NCI-H1417 treated with DMSO at 0.1 percent for 48 hours (cell line): ENCODE measurements around the gene INPP5A.
"Not testable (repeated sequence)": the region's sequence is repeated elsewhere in the genome, so short reads cannot be mapped to it uniquely, and the experiment has no call there.

Experiments
- DNase-seq: peaks from one replicate; lab custom pipeline; 2025; lab: John Stamatoyannopoulos, UW

INPP5A gene

DNA sequence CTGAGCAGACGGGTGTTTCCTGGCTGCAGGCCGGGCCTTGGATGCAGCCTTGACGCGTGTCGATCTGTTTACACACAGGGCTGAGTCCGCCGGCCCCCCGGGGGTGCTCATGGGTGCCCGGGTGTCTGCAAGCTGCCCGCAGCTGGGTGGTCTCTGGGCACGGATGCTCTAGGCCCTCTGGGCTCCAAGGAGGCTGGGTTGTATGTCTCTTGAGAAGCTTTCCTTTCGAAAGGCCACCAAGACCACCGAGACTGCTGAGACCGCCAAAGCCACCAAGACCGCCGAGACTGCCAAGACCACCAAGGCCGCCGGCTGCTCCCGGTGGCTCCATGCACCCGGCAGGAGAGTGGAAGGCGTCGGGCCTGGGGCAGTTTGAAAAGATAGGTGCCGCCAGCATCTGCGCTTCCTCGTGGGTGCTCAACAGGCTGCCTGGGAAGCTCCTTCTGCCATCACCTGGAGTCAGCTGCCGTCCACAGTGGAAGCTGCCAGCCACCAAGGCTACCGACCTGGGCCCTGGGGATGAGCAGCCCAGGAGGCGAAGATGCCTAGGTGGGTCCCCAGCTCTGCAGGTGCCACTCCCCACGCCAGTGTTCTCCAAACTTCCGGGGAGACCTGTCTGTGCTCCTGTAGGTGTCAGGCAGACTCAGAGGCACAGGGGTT lies 121.1 kb downstream of the INPP5A start:
- DNase-seq, result no peak

DNA sequence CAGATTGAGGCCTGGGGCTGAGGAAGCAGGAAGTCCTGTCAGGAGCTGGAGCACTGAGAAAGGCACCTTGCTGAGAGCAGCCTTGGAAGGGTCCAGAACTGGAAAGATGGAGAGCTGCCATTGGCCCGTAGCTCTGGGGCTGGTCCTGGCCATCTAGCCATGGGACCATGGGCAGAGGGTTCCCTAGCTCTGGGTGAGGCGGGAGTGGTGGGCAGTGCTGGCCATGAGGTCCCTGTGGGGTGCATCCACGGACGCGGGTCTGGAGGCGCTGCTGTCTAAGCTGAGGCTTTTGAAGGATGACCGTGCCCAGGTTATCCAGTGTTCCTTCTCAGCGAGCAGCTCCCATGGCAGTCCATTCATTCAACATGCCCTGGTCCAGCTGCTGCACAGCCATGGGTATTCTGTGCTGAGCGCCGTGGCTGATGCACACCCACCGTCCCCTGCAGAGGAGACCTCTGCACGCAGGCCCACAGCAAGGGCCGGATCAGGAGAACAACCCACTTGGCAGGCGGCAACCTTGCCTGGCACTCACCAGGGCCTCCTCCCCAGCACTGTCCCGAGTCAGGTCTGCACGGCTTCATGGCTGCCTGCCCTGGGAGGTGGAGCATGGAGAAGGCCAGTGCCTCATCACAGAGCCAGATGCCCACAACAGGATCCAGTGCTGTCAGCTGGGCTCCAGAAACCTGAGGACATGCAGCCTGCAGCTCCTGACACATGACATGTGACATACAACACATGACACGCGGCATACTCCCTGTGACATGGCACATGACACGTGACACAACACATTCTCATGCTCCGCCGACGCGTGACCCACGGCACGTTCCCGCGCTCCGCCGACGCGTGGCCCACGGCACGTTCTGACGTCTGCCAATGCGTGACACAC lies 121.9 kb downstream of the INPP5A start:
- no peak for DNase-seq

GRCh38 chr10:132660385-132660784 lies 122.8 kb downstream of the INPP5A start:
- no peak for DNase-seq

GRCh38 chr10:132662186-132662920 lies 124.8 kb downstream of the INPP5A start:
- DNase-seq, result no peak

DNA sequence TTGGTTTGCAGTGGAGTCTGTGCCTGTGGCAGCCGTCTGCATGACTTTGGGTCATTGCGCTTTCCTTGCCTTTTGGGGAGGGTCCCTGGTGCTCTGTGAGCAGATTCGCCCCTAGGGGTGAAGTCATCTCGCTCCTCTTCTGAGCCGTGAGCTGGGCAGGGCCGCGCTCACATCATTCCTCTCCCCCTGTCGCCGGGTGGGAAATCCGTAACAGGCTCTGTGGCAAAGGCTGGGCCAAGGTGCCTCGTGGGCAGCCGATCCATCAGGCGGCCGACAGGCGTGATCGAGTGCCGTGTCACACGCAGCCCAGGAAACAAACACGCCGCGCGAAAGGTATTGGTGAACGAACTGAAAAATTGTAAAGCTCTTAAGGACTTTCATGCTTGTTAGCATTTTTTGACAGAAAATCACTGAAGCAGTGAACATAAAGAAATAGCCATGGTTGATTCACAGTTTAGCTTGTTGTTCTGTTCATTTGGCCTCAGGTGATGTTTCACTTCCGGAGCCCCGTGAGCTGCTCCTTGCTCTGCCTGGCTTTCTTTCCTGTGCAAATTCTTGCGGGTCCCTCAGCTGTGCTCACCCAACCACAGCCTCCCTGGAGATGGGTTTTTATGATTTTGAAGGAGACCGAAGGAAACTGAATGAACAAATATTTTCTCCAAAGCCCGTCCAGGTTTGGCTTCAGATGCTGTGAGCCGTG lies 126.2 kb downstream of the INPP5A start:
- no peak for DNase-seq

DNA sequence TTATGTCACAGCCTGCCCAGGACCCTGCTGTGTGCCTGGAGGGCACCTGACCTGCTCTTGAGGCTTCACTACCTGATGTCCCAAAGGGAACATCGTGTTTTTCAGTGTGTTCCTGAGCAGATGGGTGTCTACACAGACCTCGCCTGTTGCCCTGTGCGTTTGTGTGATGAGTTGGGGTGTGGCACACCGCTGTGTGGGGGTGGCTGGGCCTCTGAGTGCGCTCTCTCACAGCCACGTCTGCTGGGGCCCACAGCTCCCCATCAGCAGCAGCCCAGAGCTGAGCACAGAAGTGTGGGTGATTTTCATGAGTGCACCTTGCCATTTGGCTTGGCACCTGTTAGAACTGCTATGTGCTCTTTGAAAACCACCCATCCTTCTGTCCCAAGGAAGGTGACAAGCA lies 126.8 kb downstream of the INPP5A start:
- no peak for DNase-seq

- no peak for DNase-seq
These were observed 127.3 kb downstream of the INPP5A start for GRCh38 chr10:132664883-132665282.

DNA sequence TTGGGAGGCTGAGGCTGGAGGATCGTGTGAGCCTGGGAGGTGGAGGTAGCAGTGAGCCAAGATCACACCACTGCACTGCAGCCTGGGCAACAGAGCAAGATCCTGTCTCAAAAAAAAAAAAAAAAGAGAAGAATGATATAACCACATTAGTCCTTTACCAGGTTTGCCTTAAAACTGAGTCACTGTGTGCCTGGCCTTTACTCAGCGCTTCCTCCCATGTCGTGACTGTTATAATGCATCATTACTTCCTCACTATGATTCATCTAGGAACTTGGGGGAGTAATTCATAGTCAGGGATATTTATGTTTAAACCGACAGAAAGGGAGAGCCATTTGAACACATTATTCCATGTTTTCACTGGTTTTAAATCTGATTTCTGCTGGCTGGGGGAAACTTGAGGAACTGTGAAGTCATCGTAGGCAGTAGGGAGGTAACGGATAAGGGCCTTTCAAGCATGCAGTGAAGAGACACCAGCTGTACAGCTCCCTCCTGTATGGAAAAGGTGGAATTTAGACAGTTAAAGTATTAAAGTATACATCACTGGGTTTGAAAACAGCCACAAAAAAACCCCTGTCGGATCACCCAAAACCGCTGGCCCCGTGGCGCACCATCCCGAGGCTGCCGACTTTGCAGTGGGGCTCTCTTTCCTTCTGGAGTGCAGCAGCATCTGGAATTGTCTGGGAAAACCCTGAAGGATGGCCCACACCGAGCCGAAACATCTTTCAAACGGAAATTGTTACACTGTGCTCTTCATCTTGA lies 128.5 kb downstream of the INPP5A start:
- no peak for DNase-seq

GRCh38 chr10:132666705-132667341 lies 129.2 kb downstream of the INPP5A start:
- no peak for DNase-seq

- peak; percentile 5 for DNase-seq
These were observed 129.9 kb downstream of the INPP5A start for GRCh38 chr10:132667342-132668047.

- no peak for DNase-seq
These were observed 130.4 kb downstream of the INPP5A start for GRCh38 chr10:132668048-132668394.

- DNase-seq, result no peak
These were observed 131.7 kb downstream of the INPP5A start for GRCh38 chr10:132669208-132669861.

- DNase-seq, result no peak
These were observed 133.1 kb downstream of the INPP5A start for GRCh38 chr10:132670546-132671227.

GRCh38 chr10:132671228-132672154 lies 133.9 kb downstream of the INPP5A start:
- no peak for DNase-seq

DNA sequence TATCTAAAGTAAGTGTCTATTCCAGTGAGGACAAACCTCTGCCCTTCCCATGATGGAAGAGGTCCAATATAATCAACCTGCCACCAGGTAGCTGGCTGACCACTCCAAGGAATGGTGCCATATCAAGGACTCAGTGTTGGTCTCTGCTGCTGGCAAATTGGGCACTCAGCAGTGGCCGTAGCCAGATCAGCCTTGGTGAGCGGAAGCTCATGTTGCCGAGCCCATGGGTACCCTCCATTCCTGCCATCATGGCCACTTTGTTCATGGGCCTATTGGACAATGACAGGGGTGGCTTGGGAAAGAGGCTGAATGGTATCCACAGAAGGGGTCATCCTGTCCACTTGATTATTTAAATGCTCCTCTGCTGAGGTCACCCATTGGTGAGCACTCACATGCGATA lies 136.2 kb downstream of the INPP5A start:
- not testable (repeated sequence) for DNase-seq

- no peak for DNase-seq
These were observed 136.7 kb downstream of the INPP5A start for GRCh38 chr10:132674311-132674710.

DNA sequence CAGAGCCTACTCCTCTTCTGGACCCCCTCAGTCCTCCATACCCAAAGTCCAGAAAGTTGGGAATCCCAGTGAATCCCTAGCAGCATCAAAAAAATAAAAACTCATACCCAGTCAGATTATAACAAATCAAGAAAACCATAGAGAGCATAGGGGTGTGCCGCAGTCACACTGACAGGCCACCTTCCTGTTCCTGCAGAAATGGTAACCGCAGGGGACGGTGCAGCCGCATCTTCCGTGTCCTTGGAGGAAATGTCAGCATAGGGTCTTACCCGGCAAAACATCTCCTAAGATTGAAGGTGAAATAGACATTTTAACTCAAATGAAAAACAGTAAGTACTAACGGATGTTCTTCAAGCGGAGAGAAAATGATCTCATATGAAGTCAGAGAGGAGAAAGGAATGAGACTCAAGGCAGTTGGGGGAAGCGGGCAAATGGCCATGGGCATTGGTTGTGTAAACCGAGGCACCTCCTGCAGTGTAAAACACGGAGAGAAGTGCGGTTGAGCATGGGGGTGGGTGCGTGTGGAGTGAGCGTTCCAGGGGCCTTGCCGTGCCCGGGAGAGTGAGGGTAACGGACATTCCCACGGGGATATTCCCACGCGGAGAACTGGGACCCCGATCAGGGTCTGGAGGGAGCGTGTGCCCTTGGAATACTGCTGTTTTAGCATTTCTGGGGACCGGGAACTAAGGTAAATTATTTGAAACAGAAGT lies 137.6 kb downstream of the INPP5A start:
- no peak for DNase-seq
